ENCODE results near the gene AGBL4. TPM values are rescaled to one million over a fixed set of nuclear protein-coding genes. Genes with fewer than 3 reads are reported as not detected.

Gene AGBL4
- total RNA-seq, 2 donors from 2014 or later: 0.40 to 5.5 TPM

DNA sequence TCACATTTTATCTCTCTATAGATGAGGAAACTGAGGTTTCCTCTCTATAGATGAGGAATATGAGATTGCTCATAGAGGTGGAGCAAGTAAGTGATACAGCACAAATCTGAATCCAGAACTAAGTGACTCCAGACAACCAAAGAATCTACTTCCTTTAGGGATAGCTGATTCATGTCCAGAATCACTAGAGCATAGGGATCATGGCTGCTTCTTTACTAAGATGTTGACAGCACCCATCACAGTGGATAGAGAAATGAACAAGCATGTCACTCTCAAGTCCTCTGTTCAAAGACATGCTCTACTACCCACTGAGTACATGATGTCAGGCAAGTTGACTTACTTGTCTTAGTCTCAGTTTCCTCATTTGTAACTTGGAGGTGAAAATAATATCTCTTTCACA is 1435.7 kb downstream of the AGBL4 start:
- H3K36me3 Mint-ChIP-seq (ENCODE audit: low read depth): no peaks in the 10 kb centered on the region
- Histone ChIP-seq H3K9ac (ENCODE audit: extremely low read depth, low read length, poor library complexity, severe bottlenecking) (no peak overlapping the region), H3K27me3 (ENCODE audit: control insufficient read depth, insufficient read depth, low read length, poor library complexity, severe bottlenecking) (no peaks in the 10 kb centered on the region), H3K27ac (ENCODE audit: low read depth, low read length) (no peak overlapping the region), H3K36me3 (ENCODE audit: control insufficient read depth, insufficient read depth, low read length) (no peaks in the 10 kb centered on the region), H3K4me3 (ENCODE audit: low read length) (no peak overlapping the region), H3K9me3 (ENCODE audit: control insufficient read depth, low read length) (no peaks in the 10 kb centered on the region), H3K4me1 (ENCODE audit: control insufficient read depth, insufficient read depth, low read length) (no peaks in the 10 kb centered on the region)
- H3K27ac Mint-ChIP-seq: no peak overlapping the region
- DNase-seq: no peak
- H3K9me3 Mint-ChIP-seq: no peaks in the 10 kb centered on the region
- TF ChIP-seq, protein P1, sequence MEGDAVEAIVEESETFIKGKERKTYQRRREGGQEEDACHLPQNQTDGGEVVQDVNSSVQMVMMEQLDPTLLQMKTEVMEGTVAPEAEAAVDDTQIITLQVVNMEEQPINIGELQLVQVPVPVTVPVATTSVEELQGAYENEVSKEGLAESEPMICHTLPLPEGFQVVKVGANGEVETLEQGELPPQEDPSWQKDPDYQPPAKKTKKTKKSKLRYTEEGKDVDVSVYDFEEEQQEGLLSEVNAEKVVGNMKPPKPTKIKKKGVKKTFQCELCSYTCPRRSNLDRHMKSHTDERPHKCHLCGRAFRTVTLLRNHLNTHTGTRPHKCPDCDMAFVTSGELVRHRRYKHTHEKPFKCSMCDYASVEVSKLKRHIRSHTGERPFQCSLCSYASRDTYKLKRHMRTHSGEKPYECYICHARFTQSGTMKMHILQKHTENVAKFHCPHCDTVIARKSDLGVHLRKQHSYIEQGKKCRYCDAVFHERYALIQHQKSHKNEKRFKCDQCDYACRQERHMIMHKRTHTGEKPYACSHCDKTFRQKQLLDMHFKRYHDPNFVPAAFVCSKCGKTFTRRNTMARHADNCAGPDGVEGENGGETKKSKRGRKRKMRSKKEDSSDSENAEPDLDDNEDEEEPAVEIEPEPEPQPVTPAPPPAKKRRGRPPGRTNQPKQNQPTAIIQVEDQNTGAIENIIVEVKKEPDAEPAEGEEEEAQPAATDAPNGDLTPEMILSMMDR (conservative IDR thresholded peaks at IDR 0.05): no peak
- H3K27me3 Mint-ChIP-seq (ENCODE audit: insufficient read depth): peaks cover 6% of the 10 kb centered on the region
- H3K4me3 Mint-ChIP-seq: no peak overlapping the region
- H3K4me1 Mint-ChIP-seq: no peaks in the 10 kb centered on the region

DNA sequence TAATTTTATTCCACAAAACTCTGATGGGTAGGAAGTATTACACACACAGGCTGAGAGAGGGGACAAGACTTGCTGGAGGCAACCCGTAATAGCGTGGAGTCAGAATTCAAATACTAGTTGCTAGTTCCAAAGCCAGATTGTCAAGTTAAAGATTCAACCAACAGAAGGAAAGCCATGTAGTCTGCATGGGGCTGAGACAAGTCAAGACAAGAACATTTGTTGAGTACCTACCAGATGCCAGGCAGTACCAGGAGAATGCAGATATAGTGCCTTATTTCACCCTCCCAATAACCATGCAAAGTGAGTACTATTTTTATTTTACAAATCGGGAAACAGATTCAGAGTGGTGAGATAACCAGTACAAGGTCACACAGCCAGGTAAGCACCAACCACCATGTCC is 1441.3 kb downstream of the AGBL4 start:
- no peaks in the 10 kb centered on the region for H3K36me3 ChIP-seq (ENCODE audit: control insufficient read depth, insufficient read depth, low read length)
- H3K4me3 ChIP-seq (ENCODE audit: low read length): no peak overlapping the region
- no peak for DNase-seq
- Mint-ChIP-seq H3K27ac (no peak overlapping the region), H3K9me3 (no peaks in the 10 kb centered on the region), H3K4me3 (no peak overlapping the region), H3K27me3 (ENCODE audit: insufficient read depth) (peaks cover 6% of the 10 kb centered on the region), H3K4me1 (no peaks in the 10 kb centered on the region), H3K36me3 (ENCODE audit: low read depth) (no peaks in the 10 kb centered on the region)
- TF ChIP-seq, protein P1 (conservative IDR thresholded peaks at IDR 0.05): no peak
- H3K27me3 ChIP-seq (ENCODE audit: control insufficient read depth, insufficient read depth, low read length, poor library complexity, severe bottlenecking): no peaks in the 10 kb centered on the region
- H3K9me3 ChIP-seq (ENCODE audit: control insufficient read depth, low read length): no peaks in the 10 kb centered on the region
- no peak overlapping the region for H3K27ac ChIP-seq (ENCODE audit: low read depth, low read length)
- no peaks in the 10 kb centered on the region for H3K4me1 ChIP-seq (ENCODE audit: control insufficient read depth, insufficient read depth, low read length)
- 93 to 100% methylated on average over 2 to 3 of the region's 3 CpGs for WGBS, 2 experiments (ENCODE audit: insufficient coverage in 1 of 2, insufficient read length in 1 of 2)
- H3K9ac ChIP-seq (ENCODE audit: extremely low read depth, low read length, poor library complexity, severe bottlenecking): no peak overlapping the region

DNA sequence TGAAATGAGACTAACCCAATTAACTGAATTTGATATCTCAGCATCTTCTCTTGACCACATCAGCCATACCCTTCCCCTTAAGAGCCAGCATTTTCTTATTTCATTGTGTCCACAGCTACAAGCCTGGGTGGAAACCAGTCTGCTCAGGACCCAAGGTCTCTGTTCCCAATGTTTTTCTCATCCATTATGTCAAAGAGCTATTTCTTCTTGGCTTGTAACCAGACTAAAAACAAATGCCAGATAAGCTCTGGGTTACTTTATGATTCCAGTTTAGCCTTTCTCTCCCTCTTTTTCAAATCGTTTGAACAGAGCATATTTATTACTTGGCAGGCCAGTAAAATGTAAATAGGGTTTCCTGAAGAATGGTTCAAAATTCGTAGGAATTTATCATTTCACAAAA is 1442.5 kb downstream of the AGBL4 start:
- Histone ChIP-seq H3K9ac (ENCODE audit: extremely low read depth, low read length, poor library complexity, severe bottlenecking) (no peak overlapping the region), H3K4me3 (ENCODE audit: low read length) (no peak overlapping the region), H3K9me3 (ENCODE audit: control insufficient read depth, low read length) (no peaks in the 10 kb centered on the region), H3K4me1 (ENCODE audit: control insufficient read depth, insufficient read depth, low read length) (no peaks in the 10 kb centered on the region), H3K36me3 (ENCODE audit: control insufficient read depth, insufficient read depth, low read length) (no peaks in the 10 kb centered on the region), H3K27ac (ENCODE audit: low read depth, low read length) (no peak overlapping the region), H3K27me3 (ENCODE audit: control insufficient read depth, insufficient read depth, low read length, poor library complexity, severe bottlenecking) (no peaks in the 10 kb centered on the region)
- TF ChIP-seq, protein P1 (conservative IDR thresholded peaks at IDR 0.05): no peak
- Mint-ChIP-seq H3K36me3 (ENCODE audit: low read depth) (no peaks in the 10 kb centered on the region), H3K9me3 (no peaks in the 10 kb centered on the region), H3K27me3 (ENCODE audit: insufficient read depth) (peaks cover 6% of the 10 kb centered on the region), H3K27ac (no peak overlapping the region), H3K4me3 (no peak overlapping the region), H3K4me1 (no peaks in the 10 kb centered on the region)
- no peak for DNase-seq
- WGBS, 2 experiments (ENCODE audit: insufficient coverage in 1 of 2, insufficient read length in 1 of 2): 84 to 86% methylated on average over 2 of the region's 2 CpGs
